ENCODE results near the gene CRKL. TPM values are rescaled to one million over a fixed set of nuclear protein-coding genes. Genes with fewer than 3 reads are reported as not detected.

The CRKL gene
- total RNA-seq, 1 donor from 2014 or later = 59.5 TPM

- no peaks in the 10 kb centered on the region for H3K27me3 Mint-ChIP-seq (ENCODE audit: low read depth, unreplicated experiment)
- no peaks in the 10 kb centered on the region for H3K9me3 ChIP-seq (ENCODE audit: insufficient read depth, low read depth, low read length)
- peaks cover under 1% of the 10 kb centered on the region for H3K79me2 ChIP-seq (ENCODE audit: insufficient read depth, low read length)
- H3K27me3 ChIP-seq (ENCODE audit: insufficient read depth, low read length) = no peaks in the 10 kb centered on the region
- no peak overlapping the region for H2AFZ ChIP-seq (ENCODE audit: low read depth, low read length)
- no peaks in the 10 kb centered on the region for H3K9me3 Mint-ChIP-seq (ENCODE audit: unreplicated experiment)
- FAIRE-seq (no peak), DNase-seq (ENCODE audit: low read depth) (no peak)
- H3K27ac Mint-ChIP-seq (ENCODE audit: unreplicated experiment) = no peak overlapping the region
- TF ChIP-seq EZH2 (IDR thresholded peaks at IDR 0.05; ENCODE audit: insufficient read depth, low read length) = no peak
- TF ChIP-seq, protein P1, sequence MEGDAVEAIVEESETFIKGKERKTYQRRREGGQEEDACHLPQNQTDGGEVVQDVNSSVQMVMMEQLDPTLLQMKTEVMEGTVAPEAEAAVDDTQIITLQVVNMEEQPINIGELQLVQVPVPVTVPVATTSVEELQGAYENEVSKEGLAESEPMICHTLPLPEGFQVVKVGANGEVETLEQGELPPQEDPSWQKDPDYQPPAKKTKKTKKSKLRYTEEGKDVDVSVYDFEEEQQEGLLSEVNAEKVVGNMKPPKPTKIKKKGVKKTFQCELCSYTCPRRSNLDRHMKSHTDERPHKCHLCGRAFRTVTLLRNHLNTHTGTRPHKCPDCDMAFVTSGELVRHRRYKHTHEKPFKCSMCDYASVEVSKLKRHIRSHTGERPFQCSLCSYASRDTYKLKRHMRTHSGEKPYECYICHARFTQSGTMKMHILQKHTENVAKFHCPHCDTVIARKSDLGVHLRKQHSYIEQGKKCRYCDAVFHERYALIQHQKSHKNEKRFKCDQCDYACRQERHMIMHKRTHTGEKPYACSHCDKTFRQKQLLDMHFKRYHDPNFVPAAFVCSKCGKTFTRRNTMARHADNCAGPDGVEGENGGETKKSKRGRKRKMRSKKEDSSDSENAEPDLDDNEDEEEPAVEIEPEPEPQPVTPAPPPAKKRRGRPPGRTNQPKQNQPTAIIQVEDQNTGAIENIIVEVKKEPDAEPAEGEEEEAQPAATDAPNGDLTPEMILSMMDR (IDR thresholded peaks at IDR 0.05; ENCODE audit: insufficient read depth, low read depth, low read length) = no peak
- no peaks in the 10 kb centered on the region for H3K4me1 Mint-ChIP-seq (ENCODE audit: low read depth, unreplicated experiment)
- H3K4me3 ChIP-seq (ENCODE audit: insufficient read depth, low read depth, low read length) = no peak overlapping the region
- no peak overlapping the region for H3K9ac ChIP-seq (ENCODE audit: low read length)
- H3K4me3 Mint-ChIP-seq (ENCODE audit: unreplicated experiment) = no peak overlapping the region
- peaks cover 6% of the 10 kb centered on the region for H3K36me3 Mint-ChIP-seq (ENCODE audit: low read depth, unreplicated experiment)
- peaks cover 6% of the 10 kb centered on the region for H3K4me1 ChIP-seq (ENCODE audit: insufficient read depth, low read length)
- peaks cover 27% of the 10 kb centered on the region for H4K20me1 ChIP-seq (ENCODE audit: insufficient read depth, low read length)
- H3K36me3 ChIP-seq (ENCODE audit: insufficient read depth, low read length) = no peaks in the 10 kb centered on the region
- H3K4me2 ChIP-seq (ENCODE audit: low read length) = no peak overlapping the region
- no peak overlapping the region for H3K27ac ChIP-seq (ENCODE audit: low read depth, low read length)
Observed at GRCh38 chr22:20994128-20994901, 77.1 kb downstream of the CRKL start.

DNA sequence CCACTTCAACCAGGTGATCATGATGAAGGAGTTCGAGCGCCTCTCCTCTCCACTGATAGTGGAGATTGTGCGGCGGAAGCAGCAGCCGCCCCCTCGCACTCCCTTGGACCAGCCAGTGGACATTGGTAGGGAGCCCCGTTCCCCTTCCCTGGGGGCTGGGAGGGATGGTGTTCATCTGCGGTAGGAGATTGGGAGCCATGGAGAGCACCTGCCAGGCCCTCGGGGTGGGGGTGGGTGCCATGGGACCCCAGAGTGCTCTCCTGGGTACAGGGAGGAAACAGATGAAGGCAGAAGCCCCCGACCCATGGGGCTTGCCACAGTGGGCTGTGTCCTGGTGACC is 77.7 kb downstream of the CRKL start:
- H4K20me1 ChIP-seq (ENCODE audit: insufficient read depth, low read length) = peaks cover 31% of the 10 kb centered on the region
- H3K4me3 ChIP-seq (ENCODE audit: insufficient read depth, low read depth, low read length) = no peak overlapping the region
- no peak overlapping the region for H3K27ac Mint-ChIP-seq (ENCODE audit: unreplicated experiment)
- peaks cover 6% of the 10 kb centered on the region for H3K79me2 ChIP-seq (ENCODE audit: insufficient read depth, low read length)
- no peak overlapping the region for H3K9ac ChIP-seq (ENCODE audit: low read length)
- no peak overlapping the region for H2AFZ ChIP-seq (ENCODE audit: low read depth, low read length)
- H3K4me3 Mint-ChIP-seq (ENCODE audit: unreplicated experiment) = no peak overlapping the region
- FAIRE-seq (no peak), DNase-seq (ENCODE audit: low read depth) (no peak)
- H3K9me3 ChIP-seq (ENCODE audit: insufficient read depth, low read depth, low read length) = no peaks in the 10 kb centered on the region
- peaks cover under 1% of the 10 kb centered on the region for H3K4me1 ChIP-seq (ENCODE audit: insufficient read depth, low read length)
- no peaks in the 10 kb centered on the region for H3K4me1 Mint-ChIP-seq (ENCODE audit: low read depth, unreplicated experiment)
- no peaks in the 10 kb centered on the region for H3K27me3 Mint-ChIP-seq (ENCODE audit: low read depth, unreplicated experiment)
- no peaks in the 10 kb centered on the region for H3K27me3 ChIP-seq (ENCODE audit: insufficient read depth, low read length)
- no peak overlapping the region for H3K27ac ChIP-seq (ENCODE audit: low read depth, low read length)
- H3K9me3 Mint-ChIP-seq (ENCODE audit: unreplicated experiment) = no peaks in the 10 kb centered on the region
- no peak overlapping the region for H3K4me2 ChIP-seq (ENCODE audit: low read length)
- no peak for TF ChIP-seq EZH2 (IDR thresholded peaks at IDR 0.05; ENCODE audit: insufficient read depth, low read length)
- TF ChIP-seq, protein P1 (IDR thresholded peaks at IDR 0.05; ENCODE audit: insufficient read depth, low read depth, low read length) = no peak
- peaks cover 6% of the 10 kb centered on the region for H3K36me3 Mint-ChIP-seq (ENCODE audit: low read depth, unreplicated experiment)
- H3K36me3 ChIP-seq (ENCODE audit: insufficient read depth, low read length) = no peaks in the 10 kb centered on the region

DNA sequence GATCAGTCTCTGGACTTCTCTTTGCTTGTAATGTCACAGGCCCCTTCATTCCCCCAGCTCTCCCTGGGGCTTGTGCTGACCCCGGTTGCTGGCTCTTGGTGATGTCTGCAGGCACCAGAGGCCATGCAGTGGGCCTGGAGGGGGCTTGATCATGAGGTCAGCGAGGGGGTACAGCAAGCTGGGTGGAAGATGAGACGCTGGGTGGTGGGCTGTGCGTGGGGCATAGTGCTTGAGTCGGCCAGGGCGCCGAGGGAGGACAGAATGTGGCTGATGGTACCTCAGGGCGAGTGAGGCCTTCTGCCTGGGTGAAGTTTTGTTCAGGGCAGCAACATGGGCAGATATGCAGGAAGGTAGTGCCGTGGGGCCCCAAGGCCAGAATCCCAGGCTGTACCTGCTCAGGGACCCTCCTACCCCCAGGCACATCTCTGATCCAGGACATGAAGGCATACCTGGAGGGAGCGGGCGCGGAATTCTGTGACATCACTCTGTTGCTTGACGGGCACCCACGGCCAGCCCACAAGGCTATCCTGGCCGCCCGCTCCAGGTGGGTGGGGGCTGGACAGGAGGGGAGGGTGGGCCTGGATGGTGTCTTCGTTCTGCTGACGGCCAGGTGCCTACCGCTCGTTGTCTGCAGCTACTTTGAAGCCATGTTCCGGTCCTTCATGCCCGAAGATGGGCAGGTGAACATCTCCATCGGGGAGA is 78.3 kb downstream of the CRKL start:
- no peak for TF ChIP-seq EZH2 (IDR thresholded peaks at IDR 0.05; ENCODE audit: insufficient read depth, low read length)
- TF ChIP-seq, protein P1 (IDR thresholded peaks at IDR 0.05; ENCODE audit: insufficient read depth, low read depth, low read length) = no peak
- H3K4me1 Mint-ChIP-seq (ENCODE audit: low read depth, unreplicated experiment) = no peaks in the 10 kb centered on the region
- no peak overlapping the region for H3K9ac ChIP-seq (ENCODE audit: low read length)
- peaks cover 12% of the 10 kb centered on the region for H3K79me2 ChIP-seq (ENCODE audit: insufficient read depth, low read length)
- no peak overlapping the region for H3K4me3 ChIP-seq (ENCODE audit: insufficient read depth, low read depth, low read length)
- no peaks in the 10 kb centered on the region for H3K27me3 Mint-ChIP-seq (ENCODE audit: low read depth, unreplicated experiment)
- H4K20me1 ChIP-seq (ENCODE audit: insufficient read depth, low read length) = peaks cover 34% of the 10 kb centered on the region
- no peak overlapping the region for H3K4me2 ChIP-seq (ENCODE audit: low read length)
- H3K9me3 ChIP-seq (ENCODE audit: insufficient read depth, low read depth, low read length) = no peaks in the 10 kb centered on the region
- H2AFZ ChIP-seq (ENCODE audit: low read depth, low read length) = no peak overlapping the region
- H3K9me3 Mint-ChIP-seq (ENCODE audit: unreplicated experiment) = no peaks in the 10 kb centered on the region
- H3K36me3 ChIP-seq (ENCODE audit: insufficient read depth, low read length) = no peaks in the 10 kb centered on the region
- no peak for DNase-seq (ENCODE audit: low read depth)
- H3K4me1 ChIP-seq (ENCODE audit: insufficient read depth, low read length) = peaks cover 7% of the 10 kb centered on the region
- no peaks in the 10 kb centered on the region for H3K27me3 ChIP-seq (ENCODE audit: insufficient read depth, low read length)
- no peak overlapping the region for H3K4me3 Mint-ChIP-seq (ENCODE audit: unreplicated experiment)
- H3K27ac ChIP-seq (ENCODE audit: low read depth, low read length) = no peak overlapping the region
- peaks cover 3% of the 10 kb centered on the region for H3K36me3 Mint-ChIP-seq (ENCODE audit: low read depth, unreplicated experiment)
- FAIRE-seq = no peak
- H3K27ac Mint-ChIP-seq (ENCODE audit: unreplicated experiment) = no peak overlapping the region

Measured in astrocyte (in vitro differentiated cells and primary cell).